Activated CD4-positive, alpha-beta T cell treated with anti-CD3 and anti-CD28 coated beads, Interleukin-2, amount 50 U/mL, for 48 hours (primary cell): ENCODE measurements around the gene DUS4L.

Experiments used
- DNase-seq, 2 experiments: peaks; one replicate each; pipeline ENCODE4 v3.0.0-alpha.2; 2020

DUS4L gene

GRCh38 chr7:107615910-107616680 lies 52.3 kb downstream of the DUS4L start:
- no peak for DNase-seq

- no peak for DNase-seq
These were observed 58.7 kb downstream of the DUS4L start for GRCh38 chr7:107622429-107622828.

DNA sequence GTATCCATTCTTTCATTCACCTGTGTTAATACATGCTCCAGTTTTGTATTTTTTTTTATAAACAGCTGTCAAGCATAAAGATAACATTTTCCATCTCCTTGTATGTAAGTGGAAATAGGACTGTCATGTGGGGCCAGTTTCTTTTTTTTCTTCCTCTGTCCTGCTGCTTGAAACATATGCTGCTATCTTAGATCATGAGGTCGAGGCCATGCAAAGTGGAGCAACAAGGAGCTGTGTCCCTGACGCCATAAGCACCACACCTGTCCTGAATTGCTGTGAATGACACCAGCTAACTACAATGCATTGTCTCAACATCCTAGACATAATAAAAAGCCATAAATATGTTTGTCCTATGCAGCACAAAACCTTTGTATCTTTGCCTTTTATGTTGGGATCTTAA lies 59.1 kb downstream of the DUS4L start:
- DNase-seq: no peak

DNA sequence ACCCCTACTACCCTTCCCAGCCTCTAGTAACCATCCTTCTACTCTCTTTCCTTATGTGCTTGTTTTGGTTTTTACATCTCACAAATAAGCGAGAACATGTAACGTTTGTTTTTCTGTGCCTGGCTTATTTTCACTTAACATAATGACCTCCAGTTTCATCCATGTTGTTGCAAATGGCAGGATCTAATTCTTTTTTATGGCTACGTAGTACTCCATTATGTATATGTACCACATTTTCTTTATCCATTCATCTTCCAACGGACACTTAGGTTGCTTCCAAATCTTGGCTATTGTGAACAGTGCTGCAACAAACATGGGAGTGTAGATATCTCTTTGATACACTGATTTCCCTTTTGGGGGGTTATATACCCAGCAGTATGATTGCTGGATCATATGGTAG lies 63.2 kb downstream of the DUS4L start:
- no peak for DNase-seq
